HEK293T (cell line): ENCODE data around the gene IL18R1.

ENCODE experiments used
- CTCF ChIA-PET: fragments of 350-600 bp; formaldehyde crosslinking; extraction: SDS; loops from one replicate; lab custom pipeline; 2021; ENCODE audit warnings: antibody characterized with exemption, inconsistent platforms; lab: Yijun Ruan, JAX
- POLR2A ChIA-PET: fragments of 350-600 bp; formaldehyde crosslinking; extraction: SDS; loops from one replicate; lab custom pipeline; 2020; ENCODE audit warnings: antibody characterized with exemption, inconsistent platforms; lab: Yijun Ruan, JAX
- DNase-seq: peaks from one replicate; pipeline ENCODE4 v3.0.0; 2012; ENCODE audit warnings: mixed read lengths; ENCODE audit errors: extremely low spot score
- ARNT ChIP-seq: fragments of 450-650 bp; IDR thresholded peaks from 2 replicates; pipeline ENCODE4 v1.6.1; 2017; ENCODE audit warnings: mild to moderate bottlenecking
- BHLHE40 ChIP-seq: fragments of 450-650 bp; IDR thresholded peaks from 2 replicates; pipeline ENCODE4 v1.6.1; 2016; ENCODE audit warnings: mild to moderate bottlenecking, moderate library complexity, borderline replicate concordance
- CTBP1 ChIP-seq: fragments of 450-650 bp; IDR thresholded peaks from 2 replicates; pipeline ENCODE4 v1.6.1; 2016; ENCODE audit warnings: borderline replicate concordance
- ELF4 ChIP-seq: fragments of 450-650 bp; IDR thresholded peaks from 2 replicates; pipeline ENCODE4 v1.6.1; 2017; ENCODE audit warnings: antibody characterized with exemption
- FOXA1 ChIP-seq: fragments of 450-650 bp; IDR thresholded peaks from 2 replicates; pipeline ENCODE4 v1.6.1; 2016; ENCODE audit warnings: mild to moderate bottlenecking
- FOXK2 ChIP-seq: fragments of 450-650 bp; IDR thresholded peaks from 2 replicates; pipeline ENCODE4 v1.6.1; 2016; ENCODE audit warnings: mild to moderate bottlenecking
- FOXM1 ChIP-seq: fragments of 450-650 bp; IDR thresholded peaks from 2 replicates; pipeline ENCODE4 v1.6.1; 2017; ENCODE audit warnings: mild to moderate bottlenecking, borderline replicate concordance
- HDGF ChIP-seq: fragments of 450-650 bp; IDR thresholded peaks from 2 replicates; pipeline ENCODE4 v1.6.1; 2017; ENCODE audit warnings: antibody characterized with exemption, borderline replicate concordance
- L3MBTL2 ChIP-seq: fragments of 450-650 bp; conservative IDR thresholded peaks from 2 replicates; pipeline ENCODE4 v1.6.1; 2016; ENCODE audit warnings: mild to moderate bottlenecking
- LEF1 ChIP-seq: fragments of 450-650 bp; IDR thresholded peaks from 2 replicates; pipeline ENCODE4 v1.6.1; 2017; ENCODE audit warnings: mild to moderate bottlenecking, borderline replicate concordance
- NFRKB ChIP-seq: fragments of 450-650 bp; IDR thresholded peaks from 2 replicates; pipeline ENCODE4 v1.6.1; 2016; ENCODE audit warnings: mild to moderate bottlenecking, moderate library complexity
- PKNOX1 ChIP-seq: fragments of 450-650 bp; IDR thresholded peaks from 2 replicates; pipeline ENCODE4 v1.6.1; 2016
- SP1 ChIP-seq: fragments of 450-650 bp; IDR thresholded peaks from 2 replicates; pipeline ENCODE4 v1.6.1; 2017
- SUZ12 ChIP-seq: fragments of 450-650 bp; IDR thresholded peaks from 2 replicates; pipeline ENCODE4 v1.6.1; 2016; ENCODE audit warnings: mild to moderate bottlenecking
- TARDBP ChIP-seq: fragments of 450-650 bp; IDR thresholded peaks from 2 replicates; pipeline ENCODE4 v1.6.1; 2016
- ZNF384 ChIP-seq: fragments of 450-650 bp; IDR thresholded peaks from 2 replicates; pipeline ENCODE4 v1.6.1; 2016

Gene IL18R1

DNA sequence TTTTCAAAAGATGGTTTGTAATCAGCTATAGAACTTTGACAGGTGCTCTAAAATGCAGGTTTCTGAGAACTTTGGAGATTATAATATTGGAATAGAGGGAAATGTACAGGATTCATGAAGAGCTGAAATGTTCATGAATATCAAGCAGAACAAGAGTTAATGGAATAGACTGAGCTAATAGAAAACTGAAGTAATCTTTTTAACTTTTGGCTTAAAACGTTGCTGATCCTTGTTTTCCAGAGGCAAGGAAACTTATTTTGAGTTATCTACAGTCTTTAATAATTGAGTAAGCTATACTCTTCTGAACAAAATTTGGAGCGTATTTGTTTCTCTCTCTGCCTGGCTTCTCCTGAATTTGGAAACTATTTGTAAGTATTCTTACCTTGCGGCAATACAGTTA lies 56.6 kb downstream of the IL18R1 start:
- ChIA-PET POLR2A (no interaction called here), CTCF (no interaction called here)
- no peak for TF ChIP-seq FOXM1
- no peak for TF ChIP-seq ELF4
- TF ChIP-seq LEF1, result no peak
- no peak for TF ChIP-seq TARDBP
- TF ChIP-seq NFRKB, result no peak
- TF ChIP-seq HDGF, result no peak
- TF ChIP-seq SUZ12, result no peak
- TF ChIP-seq BHLHE40, result no peak
- no peak for TF ChIP-seq PKNOX1
- TF ChIP-seq CTBP1, result no peak
- TF ChIP-seq FOXA1, result no peak
- TF ChIP-seq ARNT, result no peak
- no peak for TF ChIP-seq L3MBTL2
- TF ChIP-seq ZNF384, result no peak
- TF ChIP-seq FOXK2, result no peak
- TF ChIP-seq SP1, result no peak
- DNase-seq, result no peak

- ChIA-PET POLR2A (no interaction called here), CTCF (no interaction called here)
- TF ChIP-seq ARNT, result no peak
- no peak for TF ChIP-seq BHLHE40
- TF ChIP-seq FOXM1, result no peak
- no peak for TF ChIP-seq HDGF
- no peak for TF ChIP-seq FOXK2
- TF ChIP-seq L3MBTL2, result no peak
- no peak for TF ChIP-seq CTBP1
- no peak for TF ChIP-seq FOXA1
- TF ChIP-seq ZNF384, result no peak
- TF ChIP-seq LEF1, result no peak
- no peak for TF ChIP-seq ELF4
- no peak for TF ChIP-seq NFRKB
- TF ChIP-seq PKNOX1, result no peak
- no peak for TF ChIP-seq SP1
- no peak for TF ChIP-seq SUZ12
- TF ChIP-seq TARDBP, result no peak
- DNase-seq, result no peak
These were observed 62.4 kb downstream of the IL18R1 start for GRCh38 chr2:102417946-102418345.

DNA sequence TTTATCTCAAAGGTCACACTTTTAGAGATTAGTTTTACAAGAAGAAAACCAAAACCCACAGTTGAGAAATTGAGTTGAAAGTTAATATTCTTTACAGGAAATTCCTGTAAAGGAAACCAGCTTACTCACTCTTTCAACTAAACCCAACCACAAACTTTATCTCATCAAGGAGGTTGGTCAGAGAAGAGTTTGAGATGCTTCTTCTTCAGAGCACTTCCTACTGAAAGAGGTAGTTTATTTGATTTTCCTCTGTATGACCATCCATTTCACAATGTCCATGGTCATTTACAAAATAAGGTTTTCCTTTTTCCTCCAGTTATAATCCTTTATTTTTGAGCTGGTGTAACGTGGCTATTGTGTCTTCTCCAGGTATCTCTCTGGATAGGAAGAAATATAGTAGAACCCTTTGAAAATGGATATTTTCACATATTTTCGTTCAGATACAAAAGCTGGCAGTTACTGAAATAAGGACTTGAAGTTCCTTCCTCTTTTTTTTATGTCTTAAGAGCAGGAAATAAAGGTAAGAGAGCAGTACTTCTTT lies 62.9 kb downstream of the IL18R1 start:
- CTCF ChIA-PET, result no interaction called here
- POLR2A ChIA-PET, result no interaction called here
- TF ChIP-seq SUZ12, result no peak
- TF ChIP-seq ZNF384, result no peak
- no peak for TF ChIP-seq L3MBTL2
- TF ChIP-seq TARDBP, result no peak
- no peak for TF ChIP-seq LEF1
- no peak for TF ChIP-seq FOXM1
- TF ChIP-seq FOXA1, result no peak
- TF ChIP-seq SP1, result no peak
- no peak for TF ChIP-seq PKNOX1
- DNase-seq, result no peak

DNA sequence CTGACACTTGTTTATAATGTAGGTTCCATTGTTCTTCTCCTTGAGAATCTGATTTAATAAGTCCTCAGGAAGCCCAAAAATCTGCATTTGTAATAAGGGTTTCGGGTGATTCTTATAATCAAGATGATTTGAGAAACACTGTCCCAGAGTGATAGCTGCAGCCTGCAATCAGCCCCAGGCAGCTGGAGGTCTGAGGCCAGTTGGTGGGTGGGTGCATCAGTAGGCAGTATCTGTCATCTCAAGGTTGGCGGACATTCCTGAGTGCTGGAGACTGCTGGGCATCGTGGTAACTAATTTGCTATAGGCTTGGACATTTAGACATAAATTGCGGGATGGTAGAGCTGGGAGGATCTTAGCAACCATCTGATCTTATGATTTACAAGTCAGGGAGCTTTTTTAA lies 64.7 kb downstream of the IL18R1 start:
- POLR2A ChIA-PET, result no interaction called here
- no peak for DNase-seq
- CTCF ChIA-PET, result no interaction called here
- TF ChIP-seq ZNF384, result no peak
- no peak for TF ChIP-seq FOXK2
- no peak for TF ChIP-seq PKNOX1
- no peak for TF ChIP-seq L3MBTL2
- no peak for TF ChIP-seq FOXM1
- no peak for TF ChIP-seq CTBP1
- TF ChIP-seq TARDBP, result no peak
- TF ChIP-seq HDGF, result no peak
- TF ChIP-seq FOXA1, result no peak
- TF ChIP-seq ELF4, result no peak
- no peak for TF ChIP-seq ARNT
- no peak for TF ChIP-seq BHLHE40
- no peak for TF ChIP-seq NFRKB
- TF ChIP-seq LEF1, result no peak
- no peak for TF ChIP-seq SP1
- no peak for TF ChIP-seq SUZ12

GRCh38 chr2:102421890-102422759 lies 66.5 kb downstream of the IL18R1 start:
- no peak for TF ChIP-seq ARNT
- TF ChIP-seq SUZ12, result no peak
- no peak for TF ChIP-seq CTBP1
- no peak for TF ChIP-seq NFRKB
- no peak for TF ChIP-seq FOXK2
- no peak for TF ChIP-seq FOXM1
- TF ChIP-seq BHLHE40, result no peak
- TF ChIP-seq ELF4, result no peak
- TF ChIP-seq SP1, result no peak
- CTCF ChIA-PET, result interaction anchor here (0.5 kb wide), 1 partner anchor 1238 kb away, joined by 4 read pairs; no protein-coding TSS in a partner anchor
- POLR2A ChIA-PET, result no interaction called here

More at GRCh38 chr2:102421890-102422759, 66.5 kb downstream of the IL18R1 start:
- no peak for DNase-seq
